HG03521 (cell line): ENCODE data around the gene KDM6B.
"Not testable (repeated sequence)": the region's sequence is repeated elsewhere in the genome, so short reads cannot be mapped to it uniquely, and the experiment has no call there.

ENCODE experiments used
- ATAC-seq: cut with Tn5 transposase; IDR thresholded peaks from one replicate; pipeline ENCODE4 v1.9.1; 2021; ENCODE audit warnings: mild to moderate bottlenecking, moderate library complexity; ENCODE audit not compliant: unreplicated experiment

The KDM6B gene

GRCh38 chr17:7850701-7851437 lies 16.9 kb downstream of the KDM6B start:
- peak; percentile 6 for ATAC-seq

DNA sequence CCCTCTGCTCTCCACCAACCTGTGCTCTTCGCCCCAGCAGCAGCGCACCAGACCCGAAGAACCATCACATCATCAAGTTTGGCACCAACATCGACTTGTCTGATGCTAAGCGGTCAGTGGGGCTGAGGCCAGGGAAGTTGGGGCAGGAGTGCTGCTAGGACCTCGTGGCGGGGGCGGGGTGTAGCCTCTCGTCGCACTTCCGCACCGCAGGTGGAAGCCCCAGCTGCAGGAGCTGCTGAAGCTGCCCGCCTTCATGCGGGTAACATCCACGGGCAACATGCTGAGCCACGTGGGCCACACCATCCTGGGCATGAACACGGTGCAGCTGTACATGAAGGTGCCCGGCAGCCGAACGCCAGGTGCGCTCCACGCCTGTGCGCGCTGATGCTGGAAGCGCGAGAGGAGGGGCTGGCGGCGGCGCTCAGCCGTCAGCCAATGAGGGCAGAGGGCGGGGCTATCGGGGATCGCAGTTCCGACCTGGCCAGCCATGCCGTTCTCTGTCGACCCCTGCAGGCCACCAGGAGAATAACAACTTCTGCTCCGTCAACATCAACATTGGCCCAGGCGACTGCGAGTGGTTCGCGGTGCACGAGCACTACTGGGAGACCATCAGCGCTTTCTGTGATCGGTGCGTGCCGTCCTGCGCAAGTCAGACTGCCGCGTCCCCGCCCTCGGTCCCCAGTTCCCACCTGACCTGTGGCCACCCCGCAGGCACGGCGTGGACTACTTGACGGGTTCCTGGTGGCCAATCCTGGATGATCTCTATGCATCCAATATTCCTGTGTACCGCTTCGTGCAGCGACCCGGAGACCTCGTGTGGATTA lies 17.6 kb downstream of the KDM6B start:
- ATAC-seq = peak; percentile 74

GRCh38 chr17:7852262-7852670 lies 18.2 kb downstream of the KDM6B start:
- ATAC-seq = no peak

GRCh38 chr17:7852919-7853690 lies 19.1 kb downstream of the KDM6B start:
- no peak for ATAC-seq

DNA sequence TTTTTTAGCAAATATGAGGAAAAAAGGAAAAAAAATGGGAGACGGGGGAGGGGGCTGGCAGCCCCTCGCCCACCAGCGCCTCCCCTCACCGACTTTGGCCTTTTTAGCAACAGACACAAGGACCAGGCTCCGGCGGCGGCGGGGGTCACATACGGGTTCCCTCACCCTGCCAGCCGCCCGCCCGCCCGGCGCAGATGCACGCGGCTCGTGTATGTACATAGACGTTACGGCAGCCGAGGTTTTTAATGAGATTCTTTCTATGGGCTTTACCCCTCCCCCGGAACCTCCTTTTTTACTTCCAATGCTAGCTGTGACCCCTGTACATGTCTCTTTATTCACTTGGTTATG lies 19.6 kb downstream of the KDM6B start:
- ATAC-seq = no peak

- no peak for ATAC-seq
These were observed 20.2 kb downstream of the KDM6B start for GRCh38 chr17:7854078-7854777.

DNA sequence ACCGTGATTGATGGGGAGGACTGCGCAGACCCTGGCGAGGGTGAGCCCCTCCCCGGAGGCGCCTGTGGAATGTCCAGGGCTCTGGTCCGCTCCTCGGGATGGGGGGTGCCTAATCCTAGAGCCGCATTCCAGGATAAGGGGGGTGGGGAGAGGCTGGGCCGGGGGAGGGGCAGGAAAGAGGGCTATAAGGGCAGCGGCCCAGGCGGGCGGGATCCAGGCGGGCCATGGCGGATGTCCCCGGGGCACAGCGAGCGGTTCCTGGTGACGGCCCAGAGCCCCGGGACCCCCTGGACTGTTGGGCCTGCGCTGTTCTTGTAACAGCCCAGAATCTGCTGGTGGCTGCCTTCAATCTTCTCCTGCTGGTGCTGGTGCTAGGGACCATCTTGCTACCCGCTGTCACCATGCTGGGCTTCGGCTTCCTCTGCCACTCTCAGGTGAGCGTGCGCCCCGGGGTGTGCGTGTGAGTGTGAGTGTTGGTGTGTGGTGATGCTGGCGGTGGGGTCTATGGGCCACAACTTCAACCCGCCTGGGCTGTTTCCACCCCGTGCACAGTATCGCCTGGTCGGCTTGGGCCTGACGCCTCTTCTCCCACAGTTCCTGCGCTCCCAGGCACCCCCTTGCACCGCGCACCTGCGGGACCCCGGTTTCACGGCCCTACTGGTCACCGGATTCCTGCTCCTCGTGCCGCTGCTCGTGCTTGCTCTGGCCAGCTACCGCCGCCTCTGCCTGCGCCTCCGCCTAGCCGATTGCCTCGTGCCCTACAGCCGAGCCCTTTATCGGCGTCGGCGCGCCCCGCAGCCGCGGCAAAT lies 21.0 kb downstream of the KDM6B start, which contains the start of gene TMEM88:
Gene TMEM88 (plus strand): TSS at position 216 of the 809 bp plus-strand sequence. CDS start 9 bp downstream, at position 225.
- ATAC-seq = no peak

DNA sequence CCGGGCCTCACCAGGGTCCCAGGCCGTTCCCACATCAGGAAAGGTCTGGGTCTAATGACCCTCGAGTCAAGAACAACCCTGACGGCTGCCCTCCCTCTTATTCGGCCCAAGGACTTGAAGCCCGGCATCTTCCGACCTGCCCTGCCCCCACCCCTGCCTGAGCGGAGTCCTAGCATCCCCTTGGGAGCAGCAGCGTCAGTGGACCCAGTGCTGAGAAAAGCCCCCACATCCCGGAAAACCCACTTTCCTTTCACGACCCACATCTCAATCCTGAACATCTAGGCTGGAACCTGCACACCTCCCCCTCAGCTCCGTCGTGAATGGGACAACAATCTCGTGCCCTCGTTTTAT lies 21.6 kb downstream of the KDM6B start:
- ATAC-seq = no peak

DNA sequence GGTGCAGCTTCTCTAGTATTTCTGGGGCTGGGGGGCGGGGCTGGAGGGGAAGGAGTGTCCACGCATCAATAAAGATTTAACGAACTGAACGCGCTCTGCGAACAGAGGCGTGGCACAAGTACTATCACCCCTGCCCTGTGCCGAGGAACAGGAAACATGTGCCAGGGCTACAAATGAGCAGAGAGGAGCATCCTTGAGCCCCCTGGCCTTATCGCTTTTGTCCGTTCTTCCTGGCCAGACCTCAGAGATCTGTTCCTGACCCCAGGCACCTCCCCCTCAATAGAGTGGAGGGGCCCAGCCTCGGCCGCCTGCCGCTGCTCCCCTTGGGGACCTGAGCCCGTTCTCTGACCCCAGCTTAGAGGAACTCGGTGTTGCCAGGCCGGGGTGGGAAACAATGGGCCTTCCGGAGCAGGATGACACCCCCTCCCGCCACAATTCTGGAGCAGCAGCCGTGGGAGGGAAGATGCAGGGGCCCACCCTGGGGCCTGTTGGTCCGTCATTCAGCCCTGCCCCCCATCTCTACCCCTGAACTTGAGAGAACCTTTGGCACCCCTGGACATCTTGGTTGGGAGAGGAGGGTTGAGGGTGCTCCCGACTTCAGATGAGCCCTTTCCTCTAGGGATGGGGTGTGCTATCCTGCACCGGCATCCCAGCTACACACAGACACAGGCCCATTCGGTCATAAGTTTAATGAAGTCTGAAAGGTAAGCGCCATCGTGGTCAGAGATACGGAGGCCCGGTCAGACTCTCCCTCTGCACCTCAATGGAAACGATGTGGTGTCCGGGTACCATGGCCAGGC lies 22.2 kb downstream of the KDM6B start:
- no peak for ATAC-seq

- ATAC-seq = peak; percentile 72
These were observed 23.0 kb downstream of the KDM6B start, which contains the start of gene NAA38 for GRCh38 chr17:7856811-7857712. NAA38 (minus strand) TSS chr17:7857559; CDS start chr17:7857463, 96 bp downstream.

- ATAC-seq = peak; percentile 32
These were observed 23.9 kb downstream of the KDM6B start, which contains the start of gene CYB5D1 for GRCh38 chr17:7857713-7858521. CYB5D1 (plus strand) TSS chr17:7858003; CDS start chr17:7858135, 132 bp downstream.

GRCh38 chr17:7858522-7858810 lies 24.4 kb downstream of the KDM6B start:
- ATAC-seq = no peak

- no peak for ATAC-seq
These were observed 25.0 kb downstream of the KDM6B start for GRCh38 chr17:7859028-7859427.

- no peak for ATAC-seq
These were observed 28.8 kb downstream of the KDM6B start for GRCh38 chr17:7862692-7863437.

DNA sequence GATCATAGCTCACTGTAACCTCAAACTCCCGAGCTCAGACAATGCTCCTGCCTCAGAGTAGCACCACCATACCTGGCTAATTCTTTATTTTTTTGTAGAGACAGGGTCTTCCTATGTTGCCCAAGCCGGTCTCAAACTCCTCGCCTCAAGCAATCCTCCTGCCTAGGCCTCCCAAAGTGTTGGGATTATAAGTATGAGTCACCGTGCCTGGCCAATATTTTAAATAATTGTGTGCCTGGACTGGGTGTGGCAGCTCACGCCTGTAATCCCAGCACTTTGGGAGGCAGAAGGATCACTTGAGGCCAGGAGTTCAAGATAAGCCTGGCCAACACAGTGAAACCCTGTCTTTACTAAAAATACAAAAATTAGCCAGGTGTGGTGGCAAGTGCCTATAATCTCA lies 30.4 kb downstream of the KDM6B start:
- ATAC-seq = not testable (repeated sequence)

DNA sequence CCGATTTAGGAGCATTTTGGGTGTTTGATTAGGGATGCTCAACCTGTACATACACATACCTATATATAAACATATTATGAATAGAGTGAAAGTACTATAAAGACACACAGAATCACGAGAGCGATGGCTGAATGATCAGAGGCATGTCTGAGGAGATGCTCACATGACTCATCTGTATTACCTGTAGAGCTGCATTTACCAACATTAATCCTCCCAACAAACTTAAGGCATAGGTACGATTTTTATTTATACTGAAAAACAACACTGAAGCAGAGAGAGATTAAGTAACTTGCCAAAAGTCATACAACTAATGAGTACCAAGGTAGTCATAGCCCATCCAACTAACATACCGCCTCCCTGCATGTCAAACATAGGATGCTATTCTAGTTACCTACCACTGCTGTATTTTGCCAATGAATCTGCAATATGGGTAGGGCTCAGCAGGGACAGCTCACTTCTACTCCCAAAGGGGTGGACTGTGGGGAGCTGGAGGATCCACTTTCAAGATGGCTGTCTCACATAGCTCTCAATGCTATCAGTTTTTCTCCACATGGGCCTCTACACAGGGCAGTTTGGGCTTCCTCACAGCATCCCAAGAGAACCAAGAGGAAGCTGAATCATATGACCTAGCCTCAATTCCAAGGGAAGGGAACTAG lies 31.1 kb downstream of the KDM6B start:
- ATAC-seq = no peak
